GM12865 (cell line): ENCODE results near the gene MAML3.

Source experiments
- DNase-seq: peaks from one replicate; pipeline ENCODE4 v3.0.0; 2010; ENCODE audit warnings: low read depth
- H3K4me3 ChIP-seq: 2 replicates; pipeline ENCODE4 v1.5.1; 2011; ENCODE audit warnings: mild to moderate bottlenecking, low read depth, low read length, control low read depth
- CTCF ChIP-seq: IDR thresholded peaks from 2 replicates; pipeline ENCODE4 v1.5.1; 2011; ENCODE audit warnings: low read length, control low read depth, low read depth, inconsistent platforms; ENCODE audit not compliant: insufficient read depth; ENCODE audit errors: missing control alignments

Gene MAML3

DNA sequence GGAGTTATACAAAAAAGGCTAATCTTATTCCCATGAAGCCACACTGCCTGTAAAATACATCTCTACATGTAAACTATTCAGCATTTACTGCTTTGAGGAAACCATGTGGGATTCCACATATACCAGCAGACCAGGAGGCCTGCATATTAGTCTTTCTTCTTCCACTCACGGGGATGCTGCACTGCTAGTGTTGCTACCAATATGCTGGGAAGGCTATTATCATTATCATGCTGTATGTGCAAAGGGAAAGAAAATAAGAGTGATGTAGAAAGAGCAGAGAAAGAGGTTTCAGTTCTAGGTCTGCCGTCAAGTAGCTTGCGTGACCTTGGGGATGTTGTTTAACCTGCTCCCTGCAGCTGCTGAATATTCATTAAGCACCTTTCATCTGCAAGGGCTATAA is 427.4 kb downstream of the MAML3 start:
- TF ChIP-seq CTCF = no peak
- no peak overlapping the region for H3K4me3 ChIP-seq
- no peak for DNase-seq

DNA sequence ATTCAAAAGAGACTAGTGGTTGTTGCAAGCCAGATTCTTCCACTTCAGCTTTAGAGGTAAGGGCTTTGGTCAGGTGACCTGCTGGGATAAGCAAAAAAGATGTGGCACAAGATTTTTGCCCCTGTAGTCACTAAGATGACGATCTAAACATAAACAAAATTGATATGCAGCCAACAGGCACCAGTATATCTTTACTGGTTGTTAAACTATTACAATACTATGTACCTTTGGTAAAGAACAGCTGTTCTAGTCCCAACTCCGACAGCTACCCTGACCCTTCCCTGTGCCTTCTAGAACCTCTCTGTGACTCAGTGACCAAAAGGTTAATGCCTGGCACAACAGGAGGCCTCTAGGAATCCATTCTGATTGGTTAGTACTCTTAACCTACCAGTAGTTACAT is 428.7 kb downstream of the MAML3 start:
- no peak overlapping the region for H3K4me3 ChIP-seq
- DNase-seq = no peak
- TF ChIP-seq CTCF = no peak

DNA sequence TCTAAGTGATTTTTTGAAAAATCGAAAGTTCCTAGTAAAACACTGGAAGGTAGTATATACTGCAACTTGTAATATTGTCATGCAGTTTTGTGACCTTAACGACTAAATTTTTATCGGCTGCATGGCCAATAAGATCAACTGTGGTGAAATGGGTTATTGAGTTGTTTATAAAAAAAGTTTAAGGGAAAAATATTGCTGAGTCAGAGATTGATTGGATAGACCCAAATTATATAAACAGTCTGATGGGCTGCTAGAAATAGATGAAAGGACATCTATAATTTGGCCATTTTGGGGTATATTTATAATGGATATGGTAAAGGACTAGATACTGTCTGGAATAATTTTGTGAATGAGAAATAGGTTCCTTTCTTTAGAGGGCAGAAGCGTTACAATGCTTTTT is 432.2 kb downstream of the MAML3 start:
- H3K4me3 ChIP-seq = no peak overlapping the region
- no peak for TF ChIP-seq CTCF
- DNase-seq = no peak

GRCh38 chr4:139720806-139721205 is 433.2 kb downstream of the MAML3 start:
- no peak overlapping the region for H3K4me3 ChIP-seq
- no peak for DNase-seq
- no peak for TF ChIP-seq CTCF

DNA sequence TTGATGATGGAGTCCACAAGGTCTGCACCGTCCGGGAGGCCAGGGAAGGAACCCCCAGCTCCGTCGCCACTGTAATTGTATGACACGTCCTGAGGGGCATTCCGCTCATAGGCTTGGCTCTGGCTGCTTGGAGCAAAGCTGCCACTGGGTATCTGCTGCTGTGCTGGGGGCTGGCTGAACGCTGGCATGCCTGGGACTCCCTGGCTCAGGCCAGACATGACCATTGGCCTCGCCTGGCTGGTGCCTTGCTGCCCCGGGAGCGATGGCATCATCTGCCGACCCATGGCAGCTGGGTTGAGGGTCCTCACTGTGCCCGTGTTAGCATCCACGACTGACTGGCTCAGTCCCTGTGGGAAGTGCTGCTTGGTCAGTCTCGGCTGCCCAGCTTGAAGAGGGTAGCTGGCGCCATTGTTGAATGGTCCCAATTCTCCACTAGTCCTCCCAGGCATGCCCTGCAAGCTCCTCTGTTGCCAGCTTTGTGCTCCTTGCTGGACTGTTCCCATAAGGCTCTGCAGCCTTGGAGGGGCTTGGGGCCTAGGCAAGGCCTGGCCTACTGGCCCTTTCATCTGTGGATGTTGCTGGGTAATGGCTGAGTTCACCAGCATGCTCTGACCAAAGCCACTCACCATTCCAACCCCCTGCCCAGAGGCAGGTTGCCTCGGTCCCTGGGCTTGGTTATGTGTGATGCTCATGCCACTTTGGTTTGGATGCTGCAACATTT is 434.4 kb downstream of the MAML3 start:
- no peak overlapping the region for H3K4me3 ChIP-seq
- no peak for TF ChIP-seq CTCF
- no peak for DNase-seq

DNA sequence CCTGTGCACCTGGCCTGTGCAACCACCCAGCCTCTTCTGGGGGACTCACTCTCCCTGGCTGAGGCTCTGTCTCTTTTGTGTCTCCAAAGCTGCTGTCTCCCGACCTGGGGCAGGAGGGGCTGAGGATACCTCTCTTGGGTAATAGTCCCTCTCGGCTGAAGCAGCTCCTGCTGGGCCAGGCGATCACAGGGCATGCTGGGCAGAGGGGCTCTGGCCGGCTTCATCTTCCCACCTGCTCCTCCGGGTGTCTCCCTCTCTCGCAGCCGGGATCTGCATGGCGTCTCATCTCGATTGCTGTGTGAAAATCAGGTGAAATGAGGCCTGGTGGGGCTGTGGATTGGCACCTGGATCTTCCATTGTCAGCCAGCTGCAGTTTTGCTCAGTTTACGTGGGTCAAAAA is 435.2 kb downstream of the MAML3 start:
- H3K4me3 ChIP-seq = no peak overlapping the region
- TF ChIP-seq CTCF = no peak
- DNase-seq = no peak

GRCh38 chr4:139718358-139718757 is 435.6 kb downstream of the MAML3 start:
- no peak overlapping the region for H3K4me3 ChIP-seq
- TF ChIP-seq CTCF = no peak
- DNase-seq = no peak
